GM18498 (cell line): ENCODE measurements around the gene PSMD5.

Source experiments
- ATAC-seq: cut with Tn5 transposase; IDR thresholded peaks from one replicate; pipeline ENCODE4 v1.9.1; 2021; ENCODE audit warnings: mild to moderate bottlenecking, moderate library complexity; ENCODE audit not compliant: unreplicated experiment

Gene PSMD5

GRCh38 chr9:120768247-120768646 lies 74.5 kb downstream of the PSMD5 start:
- no peak for ATAC-seq

DNA sequence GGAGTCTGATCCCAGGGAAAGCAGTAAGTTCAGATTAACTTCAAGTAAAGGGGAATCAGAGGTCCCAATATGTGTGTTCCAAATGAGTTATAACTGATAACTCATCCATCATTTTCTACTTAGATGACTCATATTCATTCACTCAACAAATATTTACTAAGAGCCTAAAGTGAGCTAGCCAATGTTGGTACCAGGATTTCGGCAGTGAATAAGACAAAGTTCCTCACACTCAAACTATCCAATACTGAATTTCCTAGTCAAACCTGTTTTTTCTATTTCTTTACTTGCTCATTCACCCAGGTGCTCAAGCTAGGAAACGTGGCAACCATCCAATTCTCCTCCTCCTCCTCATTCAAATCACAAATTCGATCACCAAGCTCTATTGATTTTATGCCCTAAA lies 75.3 kb downstream of the PSMD5 start:
- ATAC-seq: no peak
